ENCODE data around the gene PLEKHM2.

- TF ChIP-seq EP300 (IDR thresholded peaks at IDR 0.05; ENCODE audit: borderline replicate concordance) (no peak), ZBTB7A (IDR thresholded peaks at IDR 0.05; ENCODE audit: low read depth) (no peak)
Measured at GRCh38 chr1:15728937-15729657, 45.0 kb downstream of the PLEKHM2 start.
